ENCODE results near the gene ATP13A3. TPM values are rescaled to one million over a fixed set of nuclear protein-coding genes. Genes with fewer than 3 reads are reported as not detected.

The ATP13A3 gene
- total RNA-seq, 1 experiment from 2014 or later, result 184 TPM

DNA sequence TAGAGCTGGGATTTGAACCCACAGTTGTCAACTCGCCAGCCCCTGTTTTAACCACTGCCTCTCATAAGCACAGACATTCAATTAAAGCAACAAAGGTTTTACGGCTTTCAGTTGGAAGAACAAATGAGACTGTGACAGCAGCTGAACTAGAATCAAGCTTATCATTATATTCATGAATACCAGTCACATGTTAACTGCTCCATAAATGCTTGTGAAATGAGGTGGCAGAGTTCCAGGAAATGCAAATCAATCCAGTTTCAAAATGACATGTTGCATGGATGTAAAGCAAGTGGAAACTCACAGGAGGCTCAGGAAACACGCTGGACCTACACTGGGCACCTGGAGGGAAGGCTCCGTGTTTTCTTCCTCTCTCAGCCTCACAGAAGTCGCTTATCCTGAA, 91.6 kb downstream of the ATP13A3 start:
- no peak for DNase-seq (ENCODE audit: low read depth)

DNA sequence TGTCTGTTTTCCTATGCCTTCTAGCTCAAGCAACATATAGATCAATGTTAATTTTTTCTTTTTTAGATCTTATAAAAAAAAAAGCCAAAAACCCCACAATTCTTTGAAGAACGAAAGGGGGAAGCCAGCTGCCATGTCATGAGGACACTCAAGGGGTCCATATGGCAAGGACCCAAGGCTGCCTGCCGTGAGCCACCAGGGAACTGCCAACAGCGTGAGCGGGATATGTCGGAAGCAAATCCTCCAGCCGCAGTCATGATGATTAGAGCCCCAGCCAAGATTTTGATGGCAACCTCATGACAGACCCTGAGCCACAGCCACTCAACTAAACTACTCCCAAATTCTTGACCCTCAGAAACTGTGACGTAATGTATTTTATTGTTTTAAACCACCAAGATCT, 94.2 kb downstream of the ATP13A3 start:
- no peak for DNase-seq (ENCODE audit: low read depth)

DNA sequence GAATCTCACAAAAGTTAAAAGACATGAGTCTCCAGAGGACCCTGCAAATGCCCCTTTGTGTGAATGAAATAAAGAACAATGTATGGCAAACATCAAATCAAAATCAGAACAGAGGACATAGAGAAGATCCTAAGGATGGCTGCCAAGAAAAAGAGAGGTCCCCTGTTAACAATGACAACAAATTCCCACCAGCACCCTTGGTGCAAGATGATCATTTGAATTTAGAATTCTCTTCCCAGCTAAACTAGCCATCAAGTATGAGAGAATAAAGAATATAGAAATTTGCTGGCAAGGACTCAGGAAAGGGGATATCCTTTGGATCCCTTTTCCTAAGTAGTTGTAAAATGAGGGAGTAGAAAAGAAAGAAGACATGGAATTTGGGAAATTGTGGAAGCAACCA, 96.0 kb downstream of the ATP13A3 start:
- DNase-seq (ENCODE audit: low read depth), result no peak

DNA sequence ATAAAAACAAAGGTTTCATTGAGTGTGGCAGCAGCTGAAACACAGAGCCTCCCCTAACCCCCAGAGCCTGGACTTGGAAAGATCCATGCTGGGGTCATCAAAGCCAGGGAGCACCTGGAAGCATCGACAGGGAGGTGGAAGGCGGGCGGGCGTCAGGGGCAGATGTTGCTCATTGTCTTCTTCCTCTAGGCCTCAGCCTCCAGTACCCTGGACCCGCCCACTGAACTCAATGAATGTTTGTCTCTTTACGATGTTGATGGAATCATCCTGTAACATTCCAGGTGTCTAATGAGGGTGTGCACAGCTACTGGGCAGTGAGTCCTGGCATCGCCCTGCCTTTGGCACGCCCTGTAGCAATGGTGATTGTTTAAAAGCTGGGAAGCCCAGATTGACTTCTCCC, 97.5 kb downstream of the ATP13A3 start:
- DNase-seq (ENCODE audit: low read depth), result no peak

DNA sequence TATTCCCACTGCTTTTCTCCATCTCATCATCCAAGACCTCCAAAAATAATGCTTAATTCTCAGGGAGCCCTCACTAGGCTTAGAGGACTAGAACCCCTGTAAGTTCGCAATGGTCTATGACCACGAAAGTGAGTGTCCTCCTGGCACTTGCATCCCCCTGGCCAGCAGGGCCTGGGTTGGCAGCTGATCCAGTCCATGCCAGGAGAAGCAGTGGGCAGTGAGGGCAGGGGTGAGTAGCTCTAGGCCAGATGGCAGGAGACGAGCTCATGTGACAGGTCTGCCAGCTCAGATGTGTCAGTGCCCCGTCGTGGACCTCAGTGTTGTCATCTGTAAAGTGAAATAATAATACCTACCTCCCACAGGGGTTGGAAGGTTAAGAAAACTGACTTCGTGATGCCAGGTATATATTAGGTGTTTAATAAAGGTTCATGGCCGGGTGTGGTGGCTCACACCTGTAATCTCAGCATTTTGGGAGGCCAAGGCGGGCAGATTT, 98.8 kb downstream of the ATP13A3 start:
- DNase-seq (ENCODE audit: low read depth), result no peak

DNA sequence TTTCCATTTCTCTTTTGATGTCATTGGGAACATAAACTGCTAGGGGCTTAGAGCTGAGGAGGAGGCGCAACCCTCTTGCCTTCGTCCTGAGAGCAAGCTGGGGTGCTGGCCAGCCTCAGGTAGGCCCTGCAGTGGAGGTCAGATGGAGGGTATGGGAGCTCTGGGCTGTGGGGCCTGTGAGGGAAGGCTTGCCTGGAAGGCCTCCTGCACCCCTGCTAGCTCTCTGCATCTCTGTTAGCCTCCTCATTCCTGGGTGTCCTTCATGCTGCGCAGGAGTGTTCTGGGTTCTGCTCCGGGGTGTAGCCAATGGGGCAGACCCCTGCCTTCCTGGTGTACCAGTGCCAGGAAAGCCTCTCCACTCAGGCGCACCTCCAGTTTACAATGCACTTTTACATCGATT, 99.5 kb downstream of the ATP13A3 start:
- DNase-seq (ENCODE audit: low read depth), result no peak

DNA sequence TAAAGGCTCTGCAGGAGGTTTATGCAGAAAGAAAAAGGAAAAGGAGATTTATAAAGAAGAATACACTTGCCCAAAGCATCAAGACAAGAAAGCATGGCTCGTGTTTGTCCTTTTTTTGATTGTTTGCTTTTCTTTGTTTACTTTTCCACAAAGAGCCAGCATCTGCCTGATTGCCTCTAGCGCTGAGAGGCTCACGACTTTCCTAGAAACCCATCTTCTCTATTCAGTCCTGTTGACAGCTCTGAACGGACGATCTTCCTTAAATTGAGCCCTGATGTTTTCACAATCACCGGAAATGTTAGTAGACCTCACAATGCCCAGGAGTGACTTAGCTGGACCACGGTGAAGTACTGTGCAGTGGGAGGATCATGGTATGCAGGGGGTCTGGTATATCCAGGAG, 100.2 kb downstream of the ATP13A3 start:
- no peak for DNase-seq (ENCODE audit: low read depth)

DNA sequence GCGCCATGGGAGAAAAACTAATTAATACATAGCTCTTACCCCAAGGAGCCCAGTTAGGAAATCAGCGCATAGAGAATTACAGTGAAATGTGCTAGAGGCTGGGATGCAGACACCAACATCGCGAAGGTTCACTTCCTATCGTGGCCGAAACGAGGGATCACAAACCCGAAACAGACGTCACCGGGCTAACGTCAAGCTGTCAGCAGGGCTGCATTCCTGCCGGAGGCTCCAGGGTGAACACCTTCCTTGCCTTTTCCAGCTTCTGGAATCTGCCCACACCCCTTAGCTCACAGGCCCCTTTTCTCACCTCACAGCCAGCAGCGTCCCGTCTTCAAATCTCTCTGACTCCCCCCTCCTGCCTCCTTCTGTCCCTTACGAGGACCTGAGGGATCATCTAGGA, 100.7 kb downstream of the ATP13A3 start:
- no peak for DNase-seq (ENCODE audit: low read depth)

DNA sequence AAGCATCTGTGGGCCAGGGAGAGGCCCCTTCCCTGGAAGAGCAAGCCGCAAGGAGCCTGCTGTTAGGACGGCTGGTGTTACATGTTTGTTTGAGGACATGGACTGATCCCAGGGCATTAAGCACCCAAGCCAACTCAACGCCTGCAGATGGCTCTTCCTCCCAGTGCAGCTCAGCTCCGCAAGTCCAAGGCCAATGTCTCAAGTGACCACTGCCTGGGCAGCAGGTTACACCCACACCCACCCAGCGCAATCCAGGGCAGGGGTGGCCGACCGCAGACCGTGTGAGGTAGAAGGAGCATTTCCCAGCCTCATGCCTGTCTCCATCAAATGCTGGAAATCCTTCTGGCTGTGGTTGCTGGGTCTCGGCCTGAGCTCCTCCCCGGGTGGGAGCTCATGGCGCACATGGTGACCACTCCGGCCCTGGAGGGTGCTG, 102.2 kb downstream of the ATP13A3 start:
- no peak for DNase-seq (ENCODE audit: low read depth)

DNA sequence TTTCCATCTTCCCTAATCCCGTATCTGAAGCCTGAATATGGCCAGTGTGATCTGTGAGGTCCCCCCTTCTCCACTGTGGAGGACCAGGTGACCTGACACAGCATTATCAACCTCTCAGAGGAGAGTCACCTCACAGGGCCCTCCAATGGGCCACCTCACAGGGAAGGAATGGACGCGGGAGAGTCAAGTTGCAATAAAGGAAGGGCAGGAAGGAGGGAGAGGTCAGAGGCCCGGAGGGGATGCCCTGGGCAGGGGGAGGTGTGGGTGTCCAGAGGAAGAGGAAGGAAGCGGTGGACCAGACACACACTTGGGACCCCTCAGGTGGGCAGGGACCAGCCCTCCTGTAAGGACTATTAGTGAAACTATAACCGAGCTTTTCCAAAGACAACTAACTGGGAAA, 102.6 kb downstream of the ATP13A3 start:
- no peak for DNase-seq (ENCODE audit: low read depth)

DNA sequence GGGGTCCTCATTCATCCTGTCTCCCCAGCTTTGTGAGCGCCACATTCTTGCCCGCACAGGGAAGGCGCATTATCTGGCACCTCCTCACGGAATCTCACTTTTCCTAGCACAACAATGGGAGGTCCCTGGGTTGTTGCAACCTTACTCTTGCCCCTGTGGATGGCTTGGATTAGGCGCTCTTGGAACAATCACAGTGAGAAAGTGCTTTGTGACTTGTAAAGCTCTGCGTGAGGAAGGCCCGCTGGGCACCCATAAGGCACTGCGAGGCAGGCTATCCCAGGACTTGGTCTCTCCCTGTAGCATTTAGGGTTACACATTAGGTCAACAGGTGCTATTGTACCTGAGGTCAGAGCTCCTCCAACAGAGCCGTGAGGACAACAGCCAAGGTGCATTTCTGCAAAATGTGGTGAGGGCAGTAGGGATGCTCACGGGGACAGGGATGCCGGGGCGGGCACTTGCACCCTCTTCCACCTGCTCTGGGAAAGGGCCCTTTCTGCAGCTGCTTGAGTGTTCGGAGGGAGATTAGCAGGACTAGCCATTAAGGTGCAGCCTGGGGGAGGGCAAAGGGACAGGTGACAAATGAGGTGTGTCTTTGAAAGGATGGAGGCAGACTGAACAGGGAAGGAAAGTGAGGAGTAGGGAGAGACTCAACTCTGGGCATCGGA, 103.4 kb downstream of the ATP13A3 start:
- DNase-seq (ENCODE audit: low read depth), result no peak

DNA sequence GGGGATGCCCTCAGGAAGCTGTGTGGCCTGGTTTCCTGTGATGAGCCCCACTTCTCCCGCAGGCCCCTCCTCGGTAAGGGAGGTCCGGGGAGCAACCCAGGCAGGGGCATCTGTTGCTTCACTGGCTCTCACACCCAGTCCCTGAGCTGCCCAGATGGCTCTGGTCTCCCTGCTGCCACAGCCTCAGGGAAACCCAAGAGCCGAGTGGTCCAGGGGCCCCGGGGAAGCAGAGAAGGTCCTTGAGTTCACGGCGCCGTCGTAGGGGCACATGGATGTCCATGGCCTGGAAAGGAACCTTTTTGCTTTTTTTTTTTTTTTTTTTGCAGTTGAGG, 103.9 kb downstream of the ATP13A3 start:
- no peak for DNase-seq (ENCODE audit: low read depth)

DNA sequence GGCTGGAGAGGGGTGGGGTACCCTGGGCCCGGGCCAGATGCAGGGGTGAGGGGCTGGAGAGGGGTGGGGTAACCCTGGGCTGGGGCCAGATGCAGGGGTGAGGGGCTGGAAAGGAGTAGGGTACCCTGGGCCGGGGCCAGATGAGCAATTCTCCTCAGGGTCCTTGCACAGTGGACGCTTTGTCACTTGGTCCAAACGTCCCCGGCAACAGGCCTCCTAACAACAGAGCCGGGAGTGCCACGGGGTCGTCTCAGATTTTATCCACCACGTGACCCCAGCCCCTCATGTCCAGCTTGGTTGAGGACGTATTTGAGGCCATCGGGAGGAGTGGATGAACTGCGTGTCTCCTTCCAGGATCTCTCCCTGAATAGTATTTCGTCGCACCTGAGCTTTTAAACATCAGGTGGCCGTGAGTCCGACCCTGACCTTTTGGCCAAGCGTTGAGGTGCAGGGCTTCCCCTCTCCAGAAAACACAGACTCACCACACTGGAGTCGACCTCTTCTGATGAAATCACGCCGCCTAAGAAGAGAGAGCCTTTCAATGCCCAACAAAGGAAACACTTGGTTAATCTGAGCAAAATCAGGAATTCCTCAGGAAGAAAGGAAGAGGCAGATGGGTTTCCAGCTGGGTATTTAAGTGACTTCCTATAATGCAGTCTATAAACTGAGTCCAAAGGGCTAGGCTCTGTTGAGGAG, 104.5 kb downstream of the ATP13A3 start:
- DNase-seq (ENCODE audit: low read depth), result no peak

DNA sequence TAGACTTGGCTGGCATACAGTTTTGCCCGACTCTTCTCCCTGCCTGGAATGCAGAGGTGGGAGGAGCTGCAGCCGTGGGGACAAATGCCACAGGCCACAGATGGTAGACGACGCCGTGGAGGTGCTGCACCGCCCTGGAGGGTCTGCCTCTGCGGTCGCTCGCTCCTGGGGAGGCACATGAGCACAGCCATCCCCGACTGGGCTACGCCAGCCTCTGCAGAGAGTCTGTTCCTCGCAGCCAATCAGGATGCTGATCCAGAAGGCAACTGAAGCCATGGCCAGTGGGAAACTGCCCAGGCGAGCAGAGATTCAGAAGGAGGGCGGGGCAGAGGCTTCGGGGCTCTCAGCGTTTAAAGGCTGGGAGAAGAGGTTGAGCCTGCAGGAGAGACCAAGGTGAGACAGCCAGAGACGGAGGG, 105.3 kb downstream of the ATP13A3 start:
- peak; percentile 70 for DNase-seq (ENCODE audit: low read depth)

DNA sequence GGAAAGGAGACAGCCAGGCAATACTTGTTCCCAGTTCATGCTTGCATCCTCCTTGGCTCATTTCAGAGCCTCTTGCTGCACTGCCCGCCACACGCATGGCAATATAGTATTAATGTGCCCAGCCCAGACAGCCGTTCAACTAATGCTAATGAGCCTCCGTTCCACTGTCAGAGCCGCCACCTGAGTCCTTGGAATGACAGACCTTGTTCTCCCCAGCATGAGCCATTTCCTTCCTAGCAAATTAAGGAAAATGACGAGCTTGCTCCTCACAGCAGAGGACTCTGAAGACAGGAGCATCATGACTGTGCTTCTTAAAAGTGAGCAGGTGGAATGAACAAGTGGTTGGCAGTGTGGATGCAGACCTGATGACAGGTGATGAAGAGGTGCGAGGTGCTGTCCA, 106.5 kb downstream of the ATP13A3 start:
- DNase-seq (ENCODE audit: low read depth), result no peak

DNA sequence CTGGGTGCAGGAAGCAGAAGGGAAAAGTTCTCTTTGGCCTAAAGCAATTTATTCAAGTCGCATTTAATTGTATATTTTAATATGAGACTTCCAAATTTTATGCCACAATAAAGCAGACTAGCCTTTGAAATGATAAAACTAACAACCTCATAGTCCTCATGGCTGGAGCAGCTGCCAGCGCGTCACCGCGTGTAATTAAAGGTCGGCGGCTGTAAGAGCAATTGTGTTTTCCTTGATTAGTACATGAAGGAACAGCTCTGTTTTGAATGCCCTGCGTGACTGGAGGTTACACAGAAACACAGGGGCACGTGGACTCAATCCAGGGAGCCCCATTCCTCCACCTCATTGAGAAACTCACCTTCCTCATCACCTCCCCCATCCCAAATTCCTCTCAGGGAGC, 107.2 kb downstream of the ATP13A3 start:
- DNase-seq (ENCODE audit: low read depth), result no peak

DNA sequence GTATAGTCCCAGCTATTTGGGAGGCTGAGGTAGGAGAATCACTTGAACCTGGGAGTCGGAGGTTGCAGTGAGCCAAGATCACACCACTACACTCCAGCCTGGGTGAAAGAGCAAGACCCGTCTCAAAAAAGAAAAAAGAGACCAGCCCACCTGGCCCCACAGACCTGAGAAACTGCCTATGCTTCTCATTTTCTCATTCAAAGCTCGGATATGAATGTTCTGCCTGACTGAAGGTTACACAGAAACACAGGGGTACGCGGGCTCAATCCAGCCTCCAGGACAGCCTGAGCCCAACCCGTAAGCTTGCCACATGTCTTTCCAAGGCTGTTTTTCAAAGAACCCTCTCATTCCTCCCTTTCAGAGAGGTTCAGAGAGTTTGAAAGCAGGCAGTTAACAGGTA, 107.6 kb downstream of the ATP13A3 start:
- DNase-seq (ENCODE audit: low read depth), result no peak

DNA sequence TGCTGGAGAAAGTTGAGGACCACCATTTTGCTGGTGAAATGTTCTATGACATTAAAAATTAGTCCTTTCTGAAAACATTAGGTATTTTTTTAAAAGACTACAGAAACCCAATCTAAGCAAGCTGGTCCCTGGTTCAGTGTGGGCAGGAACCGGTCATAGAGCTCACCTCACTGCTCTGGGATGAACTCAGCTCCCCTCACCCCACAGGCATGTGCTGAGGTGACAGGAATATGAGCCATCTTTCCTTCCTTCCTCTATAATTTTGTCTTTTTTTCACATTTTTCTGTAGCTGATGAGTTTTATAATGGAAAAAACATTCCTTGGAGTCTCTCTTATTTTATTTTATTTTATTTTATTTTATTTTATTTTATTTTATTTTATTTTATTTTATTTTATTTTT, 109.1 kb downstream of the ATP13A3 start:
- no peak for DNase-seq (ENCODE audit: low read depth)

DNA sequence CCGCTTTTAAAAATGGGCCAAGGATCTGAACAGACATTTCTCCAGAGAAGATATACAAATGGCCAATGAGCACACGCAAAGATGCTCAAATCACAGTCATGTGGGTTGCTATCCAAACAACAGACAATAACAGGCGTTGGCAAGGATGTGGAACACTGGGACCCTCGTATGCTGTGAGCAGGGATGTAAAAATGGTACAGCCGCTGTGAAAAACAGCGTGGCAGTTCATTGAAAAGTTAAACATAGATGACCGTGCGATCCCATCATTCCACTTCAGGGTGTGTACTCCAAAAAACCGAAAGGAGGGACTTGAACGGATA, 110.6 kb downstream of the ATP13A3 start:
- DNase-seq (ENCODE audit: low read depth), result no peak

DNA sequence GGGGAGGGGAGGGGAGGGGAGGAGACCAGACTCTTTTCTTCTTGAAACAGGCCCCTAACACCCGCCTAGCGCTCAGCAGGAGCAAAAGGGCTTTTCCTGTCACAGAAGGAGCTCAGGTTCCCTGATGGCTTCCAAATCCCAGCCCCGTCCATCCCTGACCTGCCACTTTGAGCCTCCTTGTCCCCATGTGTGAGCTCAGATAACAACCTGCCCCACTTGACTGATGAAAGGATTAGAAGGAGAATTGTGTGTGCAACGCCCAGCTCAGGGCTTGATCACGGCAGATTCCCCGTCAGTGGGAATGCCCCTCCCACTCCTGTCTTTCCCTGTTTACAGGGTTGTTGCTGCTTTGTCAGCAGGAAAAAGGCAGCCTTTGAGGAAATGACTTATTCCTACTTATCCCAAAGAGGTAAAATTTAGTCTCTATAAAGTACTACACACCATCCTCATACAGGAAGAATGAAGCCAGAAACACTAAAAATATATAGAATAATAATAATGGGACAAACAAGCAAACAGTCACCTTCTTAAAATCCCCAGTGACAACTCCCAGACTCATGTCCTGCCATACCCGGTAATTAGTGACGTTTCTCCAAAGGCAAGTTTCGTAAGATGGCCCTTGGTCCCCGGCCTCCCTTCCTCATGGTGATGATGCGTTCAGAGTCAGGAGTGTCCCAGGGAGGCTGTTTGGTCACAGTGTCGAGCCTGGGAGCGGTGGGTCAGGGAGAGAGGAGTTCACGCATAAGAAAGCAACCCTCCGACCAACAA, 111.1 kb downstream of the ATP13A3 start:
- no peak for DNase-seq (ENCODE audit: low read depth)

DNA sequence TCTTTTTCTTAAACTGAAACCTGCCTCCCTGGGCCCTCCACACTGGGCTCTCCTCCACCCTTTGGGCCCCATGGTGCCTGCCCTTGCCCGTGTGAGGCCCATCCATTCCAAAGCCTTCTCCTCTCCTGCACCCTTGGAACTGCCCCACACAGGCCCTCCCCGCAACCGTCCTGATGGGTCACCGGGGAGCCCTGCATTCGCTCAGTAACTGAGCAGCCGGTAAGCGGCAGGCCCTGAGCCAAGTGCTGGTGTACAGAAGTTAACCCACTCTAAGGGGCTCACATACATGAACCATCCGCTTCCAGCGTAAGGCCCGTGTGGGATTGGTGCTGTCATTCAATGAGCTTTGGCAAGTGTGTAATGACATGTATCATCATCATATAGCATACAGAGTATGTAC, 111.9 kb downstream of the ATP13A3 start:
- DNase-seq (ENCODE audit: low read depth), result no peak

DNA sequence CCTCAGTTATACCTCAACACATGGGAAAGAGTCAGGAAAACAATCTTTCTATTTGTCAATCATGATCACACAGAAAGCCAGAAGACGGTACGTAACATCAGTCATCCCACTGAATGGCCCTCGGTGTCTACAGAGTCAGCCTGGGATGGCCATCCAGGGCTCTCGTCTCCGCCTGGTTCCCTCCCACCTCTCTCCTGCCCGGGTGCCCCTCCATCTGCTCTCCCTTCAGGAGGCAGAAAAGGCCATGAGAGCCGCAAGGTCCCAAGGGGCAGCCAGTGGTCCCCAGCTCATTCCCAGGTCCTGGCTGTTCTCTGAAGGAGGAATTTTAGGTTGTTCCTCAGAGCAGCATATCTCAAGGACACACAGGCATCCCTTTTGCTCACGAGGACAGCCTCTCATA, 112.9 kb downstream of the ATP13A3 start:
- no peak for DNase-seq (ENCODE audit: low read depth)

DNA sequence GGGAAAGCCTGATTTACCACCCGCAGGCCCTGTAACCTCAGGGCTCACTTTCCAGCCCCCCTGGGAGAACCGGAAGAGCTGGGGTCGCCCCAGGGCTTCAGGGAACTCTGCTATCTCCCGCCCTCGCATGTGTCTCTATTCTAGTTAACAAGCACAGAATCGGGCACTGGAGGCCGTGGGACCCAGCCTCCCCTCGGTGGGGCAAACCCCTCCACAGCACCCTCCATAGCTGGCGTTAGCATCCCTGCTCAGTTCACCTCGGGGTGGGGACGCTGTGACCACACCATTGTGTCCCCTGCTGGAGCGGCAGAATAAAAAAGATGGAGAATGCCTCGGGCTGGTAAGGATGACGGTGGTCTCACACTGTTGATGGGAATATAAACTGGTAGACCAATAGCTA, 113.8 kb downstream of the ATP13A3 start:
- DNase-seq (ENCODE audit: low read depth), result no peak

Data from Daoy (cell line).